PC-3 (cell line): ENCODE measurements around the gene EPPIN. TPM values are rescaled to one million over a fixed set of nuclear protein-coding genes. Genes with fewer than 3 reads are reported as not detected.
"Not testable (repeated sequence)": the region's sequence is repeated elsewhere in the genome, so short reads cannot be mapped to it uniquely, and the experiment has no call there.

ENCODE experiments used
- ATAC-seq: fragments of 200-7000 bp; cut with Tn5 transposase; 2 replicates; pipeline ENCODE4 v1.9.1; 2020; ENCODE audit warnings: mild to moderate bottlenecking, moderate library complexity
- BruUV-seq: library from RNA; stranded (reverse); fragments of 400-500 nt; replicated peaks from 2 replicates; lab custom pipeline; 2021; lab: Mats Ljungman, UMichigan
- CTCF ChIA-PET: fragments of 300-600 bp; sonication (Branson Sonifier 250); formaldehyde crosslinking; loops from one replicate; lab custom pipeline; 2022; ENCODE audit warnings: antibody characterized with exemption; lab: Charles Lee
- POLR2A ChIA-PET: fragments of 300-600 bp; sonication (Branson Sonifier 250); formaldehyde crosslinking; loops from one replicate; lab custom pipeline; 2022; ENCODE audit warnings: antibody characterized with exemption; ENCODE audit not compliant: unreplicated experiment; lab: Charles Lee
- DNase-seq: peaks from one replicate; pipeline ENCODE4 v3.0.0-alpha.2; 2015
- H2AFZ ChIP-seq: fragments of 300-600 bp; sonication (generic); 2 replicates; pipeline ENCODE4 v1.6.0; 2016; ENCODE audit warnings: antibody characterized with exemption, low read length
- H3F3A ChIP-seq: fragments of 300-600 bp; sonication (generic); one replicate; pipeline ENCODE4 v1.6.0; 2017; ENCODE audit warnings: antibody characterized with exemption, low read length, control low read depth, mild to moderate bottlenecking; ENCODE audit not compliant: unreplicated experiment
- H3K27ac ChIP-seq: fragments of 300-600 bp; sonication (generic); 2 replicates; pipeline ENCODE4 v1.5.1; 2016; ENCODE audit warnings: mild to moderate bottlenecking, low read length
- H3K27me3 ChIP-seq: fragments of 300-600 bp; sonication (generic); 2 replicates; pipeline ENCODE4 v1.6.1; 2016; ENCODE audit warnings: low read length, mixed read lengths
- H3K36me3 ChIP-seq: fragments of 300-600 bp; sonication (generic); 2 replicates; pipeline ENCODE4 v1.6.1; 2016; ENCODE audit warnings: low read depth, mixed run types, low read length, mixed read lengths
- H3K4me1 ChIP-seq: fragments of 300-600 bp; sonication (generic); 2 replicates; pipeline ENCODE4 v1.5.1; 2016; ENCODE audit warnings: low read length; ENCODE audit not compliant: insufficient read depth
- H3K4me2 ChIP-seq: fragments of 300-600 bp; sonication (generic); 2 replicates; pipeline ENCODE4 v1.6.0; 2016; ENCODE audit warnings: low read length
- H3K4me3 ChIP-seq: fragments of 300-600 bp; sonication (generic); 2 replicates; pipeline ENCODE4 v1.5.1; 2016; ENCODE audit warnings: mild to moderate bottlenecking, low read length, mixed read lengths
- H3K79me2 ChIP-seq: fragments of 300-600 bp; sonication (generic); 2 replicates; pipeline ENCODE4 v1.6.1; 2017; ENCODE audit warnings: low read length, mixed read lengths
- H3K9ac ChIP-seq: fragments of 300-600 bp; sonication (generic); 2 replicates; pipeline ENCODE4 v1.6.0; 2016; ENCODE audit warnings: mild to moderate bottlenecking, low read length
- H3K9me2 ChIP-seq: fragments of 300-600 bp; sonication (generic); replicated peaks from 2 replicates; pipeline ENCODE4 v1.6.1; 2016; ENCODE audit warnings: mixed run types, low read length, mixed read lengths
- H3K9me3 ChIP-seq: fragments of 300-600 bp; sonication (generic); 2 replicates; pipeline ENCODE4 v1.6.1; 2016; ENCODE audit warnings: low read length, mixed read lengths
- H4K20me1 ChIP-seq: fragments of 300-600 bp; sonication (generic); 2 replicates; pipeline ENCODE4 v1.6.1; 2016; ENCODE audit warnings: low read length, mixed read lengths
- EZH2 ChIP-seq: fragments of 300-600 bp; sonication (generic); IDR thresholded peaks from one replicate; pipeline ENCODE4 v1.6.1; 2017; ENCODE audit warnings: antibody characterized with exemption, mild to moderate bottlenecking, low read length; ENCODE audit not compliant: unreplicated experiment
- EZH2phosphoT487 ChIP-seq: fragments of 300-600 bp; sonication (generic); IDR thresholded peaks from 2 replicates; pipeline ENCODE4 v1.6.1; 2018; ENCODE audit warnings: mild to moderate bottlenecking, antibody characterized with exemption, low read length, borderline replicate concordance
- intact Hi-C: fragments of 100-400 bp; cut with micrococcal nuclease; formaldehyde crosslinking; loops from 2 replicates; pipeline ENCODE4 v1.9.0; 2023
- total RNA-seq: library from RNA; depleted of rRNA; stranded (reverse); fragments of >200 nt; gene quantifications from 2 replicates; pipeline ENCODE4 v1.2.3, GENCODE V29; 2014
- TF ChIP-seq, protein P1 (sequence below): fragments of 300-600 bp; sonication (generic); conservative IDR thresholded peaks from 2 replicates; pipeline ENCODE4 v1.5.1; 2017; ENCODE audit warnings: antibody characterized with exemption, low read depth, mild to moderate bottlenecking, low read length

The EPPIN gene
- total RNA-seq, 1 experiment from 2014 or later = not detected

DNA sequence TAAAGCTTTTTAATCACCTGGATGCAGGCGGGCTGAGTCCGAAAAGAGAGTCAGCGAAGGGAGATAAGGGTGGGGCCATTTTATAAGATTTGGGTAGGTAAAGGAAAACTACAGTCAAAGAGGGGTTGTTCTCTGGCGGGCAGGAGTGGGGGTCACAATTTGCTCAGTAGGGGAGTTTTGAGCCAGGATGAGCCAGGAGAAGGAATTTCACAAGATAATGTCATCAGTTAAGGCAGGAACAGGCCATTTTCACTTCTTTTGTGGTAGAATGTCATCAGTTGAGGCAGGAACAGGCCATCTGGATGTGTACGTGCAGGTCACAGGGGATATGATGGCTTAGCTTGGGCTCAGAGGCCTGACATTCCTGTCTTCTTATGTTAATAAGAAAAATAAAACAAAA lies 37.1 kb upstream of the EPPIN start:
- H3K9me3 ChIP-seq, intact Hi-C loops, H3K4me2 ChIP-seq, H3K36me3 ChIP-seq, H3K9ac ChIP-seq, CTCF ChIA-PET, H3K27ac ChIP-seq, H3F3A ChIP-seq, H3K4me1 ChIP-seq, H2AFZ ChIP-seq, H3K79me2 ChIP-seq, DNase-seq, H3K9me2 ChIP-seq, H3K4me3 ChIP-seq, H4K20me1 ChIP-seq, BruUV-seq, ATAC-seq, POLR2A ChIA-PET: not testable (repeated sequence)
- H3K27me3 ChIP-seq = peaks cover 46% of the 10 kb centered on the region

- intact Hi-C loops = no loop called here
- Histone ChIP-seq H3K9me3 (no peaks in the 10 kb centered on the region), H4K20me1 (no peaks in the 10 kb centered on the region), H3K4me1 (no peaks in the 10 kb centered on the region), H3K27ac (no peak overlapping the region), H3F3A (no peaks in the 10 kb centered on the region), H3K36me3 (no peaks in the 10 kb centered on the region), H2AFZ (no peak overlapping the region), H3K4me2 (no peak overlapping the region), H3K4me3 (no peak overlapping the region), H3K9me2 (no peaks in the 10 kb centered on the region), H3K27me3 (peaks cover 49% of the 10 kb centered on the region), H3K79me2 (no peaks in the 10 kb centered on the region), H3K9ac (no peak overlapping the region)
- ATAC-seq = no peak
- TF ChIP-seq, protein P1, sequence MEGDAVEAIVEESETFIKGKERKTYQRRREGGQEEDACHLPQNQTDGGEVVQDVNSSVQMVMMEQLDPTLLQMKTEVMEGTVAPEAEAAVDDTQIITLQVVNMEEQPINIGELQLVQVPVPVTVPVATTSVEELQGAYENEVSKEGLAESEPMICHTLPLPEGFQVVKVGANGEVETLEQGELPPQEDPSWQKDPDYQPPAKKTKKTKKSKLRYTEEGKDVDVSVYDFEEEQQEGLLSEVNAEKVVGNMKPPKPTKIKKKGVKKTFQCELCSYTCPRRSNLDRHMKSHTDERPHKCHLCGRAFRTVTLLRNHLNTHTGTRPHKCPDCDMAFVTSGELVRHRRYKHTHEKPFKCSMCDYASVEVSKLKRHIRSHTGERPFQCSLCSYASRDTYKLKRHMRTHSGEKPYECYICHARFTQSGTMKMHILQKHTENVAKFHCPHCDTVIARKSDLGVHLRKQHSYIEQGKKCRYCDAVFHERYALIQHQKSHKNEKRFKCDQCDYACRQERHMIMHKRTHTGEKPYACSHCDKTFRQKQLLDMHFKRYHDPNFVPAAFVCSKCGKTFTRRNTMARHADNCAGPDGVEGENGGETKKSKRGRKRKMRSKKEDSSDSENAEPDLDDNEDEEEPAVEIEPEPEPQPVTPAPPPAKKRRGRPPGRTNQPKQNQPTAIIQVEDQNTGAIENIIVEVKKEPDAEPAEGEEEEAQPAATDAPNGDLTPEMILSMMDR = no peak
- TF ChIP-seq EZH2 (no peak), EZH2phosphoT487 (no peak)
- DNase-seq = no peak
- ChIA-PET CTCF (no interaction called here), POLR2A (no interaction called here)
- BruUV-seq = no TSS peak
Measured at GRCh38 chr20:45583502-45583901, 36.3 kb upstream of the EPPIN start.

GRCh38 chr20:45581702-45582101 lies 34.5 kb upstream of the EPPIN start:
- ChIA-PET POLR2A (no interaction called here), CTCF (no interaction called here)
- H3K27me3 ChIP-seq = peaks cover 45% of the 10 kb centered on the region
- no peaks in the 10 kb centered on the region for H3F3A ChIP-seq
- intact Hi-C loops = no loop called here
- H3K9ac ChIP-seq = no peak overlapping the region
- H4K20me1 ChIP-seq = no peaks in the 10 kb centered on the region
- TF ChIP-seq, protein P1 = no peak
- no peak for TF ChIP-seq EZH2phosphoT487
- TF ChIP-seq EZH2 = no peak
- H3K79me2 ChIP-seq = no peaks in the 10 kb centered on the region
- no peak overlapping the region for H3K4me2 ChIP-seq
- no TSS peak for BruUV-seq
- no peaks in the 10 kb centered on the region for H3K9me2 ChIP-seq
- H3K4me1 ChIP-seq = no peaks in the 10 kb centered on the region
- no peak for ATAC-seq
- no peak overlapping the region for H2AFZ ChIP-seq
- no peak overlapping the region for H3K27ac ChIP-seq
- no peaks in the 10 kb centered on the region for H3K9me3 ChIP-seq
- no peaks in the 10 kb centered on the region for H3K36me3 ChIP-seq
- no peak overlapping the region for H3K4me3 ChIP-seq
- DNase-seq = no peak
